ENCODE results near the gene BLOC1S4. TPM values are rescaled to one million over a fixed set of nuclear protein-coding genes. Genes with fewer than 3 reads are reported as not detected.

Gene BLOC1S4
- total and polyA plus RNA-seq, 2 donors (not counting 1 experiment from before 2014, with no cell fraction given), result 26.3 to 35.5 TPM

GRCh38 chr4:6710282-6710681 is 5.7 kb upstream of the BLOC1S4 start:
- peak overlapping the region; percentile 99 for H3K4me3 Mint-ChIP-seq
- H4K20me1 ChIP-seq (ENCODE audit: control insufficient read depth, insufficient read depth, low read length, poor library complexity, severe bottlenecking), result no peaks in the 10 kb centered on the region
- peak overlapping the region; percentile 59 to 72 for H3K27ac ChIP-seq (ENCODE audit: low read length in 2 of 2)
- H3K4me1 Mint-ChIP-seq, result peaks cover 57% of the 10 kb centered on the region
- H3K4me3 ChIP-seq (ENCODE audit: control extremely low read depth in 1 of 5, extremely low read depth in 1 of 5, insufficient read depth in 1 of 5, low read depth in 2 of 5, low read length in 4 of 5), result peak overlapping the region; percentile 65 to 90 (median 76)
- H3K27ac Mint-ChIP-seq, result peak overlapping the region; percentile 86
- peaks cover 42% of the 10 kb centered on the region for H3K79me2 ChIP-seq (ENCODE audit: control insufficient read depth, insufficient read depth, low read length)
- peak overlapping the region; percentile 84 for H3K4me2 ChIP-seq (replicated peaks; ENCODE audit: low read depth, low read length, poor library complexity, severe bottlenecking)
- H3K27me3 ChIP-seq (replicated peaks in 1 of 4; ENCODE audit: control extremely low read depth in 1 of 4, control insufficient read depth in 3 of 4, insufficient read depth in 4 of 4, low read length in 3 of 4), result no peaks in the 10 kb centered on the region
- peaks cover 4% of the 10 kb centered on the region for H3K9me3 Mint-ChIP-seq (ENCODE audit: insufficient read depth)
- peaks cover 33 to 40% of the 10 kb centered on the region in 2 donors for H3K4me1 ChIP-seq (ENCODE audit: control insufficient read depth in 2 of 2, insufficient read depth in 2 of 2, low read length in 2 of 2)
- ATAC-seq (ENCODE audit: low read depth) (no peak), DNase-seq (no peak)
- ChIA-PET POLR2A (interaction anchor here (0.8 to 1.7 kb wide), 5 partner anchors 8 to 70 kb away, joined by 3 to 15 read pairs (median 6); partner anchors contain the start of gene MRFAP1), CTCF (interaction anchor here (0.9 to 1.4 kb wide), 5 partner anchors 70 to 359 kb away, joined by 3 to 9 read pairs (median 3); partner anchors contain the start of gene MRFAP1)
- H3K27me3 Mint-ChIP-seq, result no peaks in the 10 kb centered on the region
- peaks cover 2 to 8% of the 10 kb centered on the region in 2 experiments for H3K36me3 ChIP-seq (replicated peaks in 1 of 2; ENCODE audit: control extremely low read depth in 1 of 2, control insufficient read depth in 1 of 2, extremely low read depth in 1 of 2, insufficient read depth in 2 of 2, low read length in 1 of 2)
- intact Hi-C loops (cut with micrococcal nuclease), result loop anchor here (1.0 to 10.0 kb wide), 2 partner anchors 72 to 205 kb away; partner anchors contain the start of gene KIAA0232
- TF ChIP-seq EZH2 (IDR thresholded peaks at IDR 0.05; ENCODE audit: borderline replicate concordance, insufficient read depth, low read depth, low read length, poor library complexity, severe bottlenecking) (no peak), CTCF (IDR thresholded peaks at IDR 0.05) (no peak)
- 15% methylated on average over 2 of the region's 6 CpGs for whole genome bisulfite sequencing (ENCODE audit: insufficient coverage)
- H3K9me3 ChIP-seq (ENCODE audit: control extremely low read depth in 1 of 3, control insufficient read depth in 2 of 3, insufficient read depth in 1 of 3, low read length in 2 of 3), result peaks cover 0 to 5% (median 0%) of the 10 kb centered on the region in 3 donors
- H3K9ac ChIP-seq (ENCODE audit: low read length), result peak overlapping the region; percentile 81
- peak overlapping the region; percentile 95 for H2AFZ ChIP-seq (ENCODE audit: insufficient read depth, low read depth, low read length, poor library complexity, severe bottlenecking)

GRCh38 chr4:6710996-6711395 is 5.0 kb upstream of the BLOC1S4 start:
- ChIA-PET POLR2A (no interaction called here), CTCF (interaction anchor here (1.2 kb wide), 1 partner anchor 70 kb away, joined by 4 read pairs; no protein-coding TSS in a partner anchor)
- Histone ChIP-seq H2AFZ (ENCODE audit: insufficient read depth, low read depth, low read length, poor library complexity, severe bottlenecking) (no peak overlapping the region), H3K9me3 (ENCODE audit: control extremely low read depth in 1 of 3, control insufficient read depth in 2 of 3, insufficient read depth in 1 of 3, low read length in 2 of 3) (peaks cover 0 to 5% (median 0%) of the 10 kb centered on the region in 3 donors), H3K79me2 (ENCODE audit: control insufficient read depth, insufficient read depth, low read length) (peaks cover 35% of the 10 kb centered on the region), H3K4me1 (ENCODE audit: control insufficient read depth in 2 of 2, insufficient read depth in 2 of 2, low read length in 2 of 2) (peaks cover 37 to 41% of the 10 kb centered on the region in 2 donors), H4K20me1 (ENCODE audit: control insufficient read depth, insufficient read depth, low read length, poor library complexity, severe bottlenecking) (no peaks in the 10 kb centered on the region), H3K4me2 (replicated peaks; ENCODE audit: low read depth, low read length, poor library complexity, severe bottlenecking) (no peak overlapping the region), H3K27ac (ENCODE audit: low read length in 2 of 2) (no peak overlapping the region), H3K27me3 (replicated peaks in 1 of 4; ENCODE audit: control extremely low read depth in 1 of 4, control insufficient read depth in 3 of 4, insufficient read depth in 4 of 4, low read length in 3 of 4) (no peaks in the 10 kb centered on the region), H3K9ac (ENCODE audit: low read length) (no peak overlapping the region), H3K4me3 (ENCODE audit: control extremely low read depth in 1 of 5, extremely low read depth in 1 of 5, insufficient read depth in 1 of 5, low read depth in 2 of 5, low read length in 4 of 5) (no peak overlapping the region), H3K36me3 (replicated peaks in 1 of 2; ENCODE audit: control extremely low read depth in 1 of 2, control insufficient read depth in 1 of 2, extremely low read depth in 1 of 2, insufficient read depth in 2 of 2, low read length in 1 of 2) (peaks cover 1 to 8% of the 10 kb centered on the region in 2 experiments)
- Mint-ChIP-seq H3K27ac (no peak overlapping the region), H3K4me3 (peak overlapping the region; percentile 36), H3K9me3 (ENCODE audit: insufficient read depth) (peaks cover 4% of the 10 kb centered on the region), H3K27me3 (no peaks in the 10 kb centered on the region), H3K4me1 (peaks cover 58% of the 10 kb centered on the region)
- intact Hi-C loops (cut with micrococcal nuclease), result loop anchor here (1.0 to 10.0 kb wide), 2 partner anchors 71 to 204 kb away; partner anchors contain the start of gene KIAA0232
- ATAC-seq (ENCODE audit: low read depth) (no peak), DNase-seq (peak; percentile 28)
- TF ChIP-seq CTCF (IDR thresholded peaks at IDR 0.05) (no peak), EZH2 (IDR thresholded peaks at IDR 0.05; ENCODE audit: borderline replicate concordance, insufficient read depth, low read depth, low read length, poor library complexity, severe bottlenecking) (no peak)
- WGBS (ENCODE audit: insufficient coverage), result no CpG with 5 or more reads among the region's 2 CpGs
